ENCODE measurements around the gene FOXD3.

DNA sequence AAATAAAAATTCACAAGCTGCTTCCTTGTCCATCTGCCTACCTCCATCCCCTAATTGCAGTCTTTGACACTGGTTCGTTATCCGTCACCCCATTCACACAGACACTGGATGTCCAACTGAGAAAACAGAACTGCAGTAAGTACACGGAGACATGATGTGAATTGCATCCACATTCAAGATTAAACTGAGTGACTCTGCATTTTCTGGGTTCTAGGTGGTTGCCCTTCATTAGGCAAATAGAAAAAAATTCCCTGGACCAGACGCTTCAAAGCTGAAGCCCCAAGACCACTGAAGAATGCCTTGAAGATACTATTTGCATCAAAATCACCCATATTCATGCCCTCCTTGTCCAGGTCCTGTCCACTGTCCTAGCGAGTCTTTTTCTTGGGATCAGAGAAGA is 37.2 kb downstream of the FOXD3 start:
- TF ChIP-seq CTCF (IDR thresholded peaks at IDR 0.05) (no peak), POLR2AphosphoS5 (IDR thresholded peaks at IDR 0.05) (no peak), EP300 (IDR thresholded peaks at IDR 0.05) (no peak), POLR2A (IDR thresholded peaks at IDR 0.05) (no peak)

Data from stomach (tissue), 4 donors.